GM21367 (cell line): ENCODE data around the gene SLC35D3.
"Not testable (repeated sequence)": the region's sequence is repeated elsewhere in the genome, so short reads cannot be mapped to it uniquely, and the experiment has no call there.

Experiments used
- ATAC-seq: cut with Tn5 transposase; IDR thresholded peaks from one replicate; pipeline ENCODE4 v1.9.1; 2021; ENCODE audit not compliant: unreplicated experiment

The SLC35D3 gene

DNA sequence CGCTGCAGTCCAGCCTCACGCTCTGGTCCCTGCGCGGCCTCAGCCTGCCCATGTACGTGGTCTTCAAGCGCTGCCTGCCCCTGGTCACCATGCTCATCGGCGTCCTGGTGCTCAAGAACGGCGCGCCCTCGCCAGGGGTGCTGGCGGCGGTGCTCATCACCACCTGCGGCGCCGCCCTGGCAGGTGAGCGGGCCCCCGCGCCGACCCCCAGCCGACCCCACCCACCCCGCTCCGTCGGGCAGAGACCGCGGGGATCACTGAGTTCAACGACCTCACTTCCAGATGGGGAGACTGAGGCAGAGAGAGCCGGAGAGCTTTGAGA lies 545 bp downstream of the SLC35D3 start:
- ATAC-seq = no peak

DNA sequence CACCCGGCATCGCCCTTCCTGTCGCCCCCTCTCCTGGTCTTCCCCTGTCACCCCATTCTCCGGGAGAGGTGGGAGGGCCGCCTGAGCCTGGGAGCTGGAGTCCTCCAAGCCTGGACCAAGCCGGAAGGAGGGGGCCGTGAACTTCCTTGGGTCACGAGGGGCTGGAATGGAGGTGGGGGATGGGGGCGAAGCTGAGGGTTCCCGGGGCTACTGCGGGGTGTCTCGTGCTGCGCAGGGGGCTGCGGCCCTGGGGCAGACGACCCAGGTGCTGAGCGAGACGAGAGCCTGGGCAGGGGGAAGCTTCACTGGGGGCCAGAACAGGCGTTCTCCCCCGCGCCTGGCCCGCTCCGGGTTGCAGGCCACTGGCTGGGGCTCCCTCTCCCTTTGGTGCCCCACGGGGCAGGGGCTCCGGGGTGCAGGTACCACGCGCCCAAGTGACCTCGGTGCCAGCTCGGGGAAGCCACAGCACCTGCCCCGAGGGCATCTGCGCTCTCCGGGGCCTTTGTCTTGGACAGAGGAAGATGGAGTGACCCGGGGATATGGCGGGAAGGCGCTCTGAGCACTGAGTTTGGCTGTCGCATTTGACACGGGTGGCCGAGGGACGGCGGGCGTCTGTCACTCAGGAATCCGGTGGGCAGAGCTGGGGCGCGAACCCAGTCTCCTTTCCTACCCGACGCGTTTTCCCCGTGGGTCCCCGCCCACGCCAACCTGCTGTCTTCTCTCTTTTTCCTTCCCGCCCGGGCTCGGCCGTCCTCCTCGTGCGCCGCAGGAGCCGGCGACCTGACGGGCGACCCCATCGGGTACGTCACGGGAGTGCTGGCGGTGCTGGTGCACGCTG lies 1.2 kb downstream of the SLC35D3 start:
- ATAC-seq = no peak

GRCh38 chr6:136923954-136924673 lies 2.0 kb downstream of the SLC35D3 start:
- no peak for ATAC-seq

DNA sequence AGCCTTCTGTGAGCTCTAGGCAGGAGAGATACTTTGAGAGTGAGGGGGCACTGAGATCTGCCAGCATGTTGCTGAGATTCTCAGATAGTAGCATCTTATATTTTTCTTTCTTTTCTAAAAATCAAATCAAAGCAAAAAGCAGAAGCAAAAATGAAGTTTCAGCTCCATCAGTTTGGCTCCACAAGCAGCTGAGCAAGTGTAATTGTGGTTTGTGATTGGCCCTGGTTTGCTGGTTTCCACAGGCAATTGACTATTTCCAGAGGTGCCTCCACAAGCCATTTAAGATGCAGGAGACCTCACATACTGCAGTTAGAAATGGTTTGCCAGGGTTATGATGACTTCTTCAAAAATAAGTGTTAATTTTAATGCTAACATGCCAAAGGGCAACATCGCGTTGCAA lies 4.3 kb downstream of the SLC35D3 start:
- ATAC-seq = no peak

DNA sequence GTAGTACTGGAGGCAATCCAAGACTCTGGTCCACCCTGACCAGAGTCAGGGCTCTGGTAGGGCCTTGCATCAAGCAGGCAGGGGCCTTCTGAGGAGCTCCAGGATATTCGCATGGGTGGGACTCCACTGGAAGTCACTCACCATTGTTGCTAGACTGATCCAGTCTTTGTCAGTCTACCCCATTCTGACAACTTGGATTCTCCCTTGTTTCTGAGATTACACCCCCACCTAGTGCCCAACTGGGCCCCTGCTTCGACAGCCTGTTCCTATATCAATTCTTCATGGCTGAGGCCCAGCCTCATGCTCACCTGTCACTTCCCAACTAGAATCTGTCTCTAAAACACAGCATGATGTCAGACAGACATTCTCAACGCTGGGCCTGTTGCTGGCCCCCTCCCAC lies 5.2 kb downstream of the SLC35D3 start:
- no peak for ATAC-seq

DNA sequence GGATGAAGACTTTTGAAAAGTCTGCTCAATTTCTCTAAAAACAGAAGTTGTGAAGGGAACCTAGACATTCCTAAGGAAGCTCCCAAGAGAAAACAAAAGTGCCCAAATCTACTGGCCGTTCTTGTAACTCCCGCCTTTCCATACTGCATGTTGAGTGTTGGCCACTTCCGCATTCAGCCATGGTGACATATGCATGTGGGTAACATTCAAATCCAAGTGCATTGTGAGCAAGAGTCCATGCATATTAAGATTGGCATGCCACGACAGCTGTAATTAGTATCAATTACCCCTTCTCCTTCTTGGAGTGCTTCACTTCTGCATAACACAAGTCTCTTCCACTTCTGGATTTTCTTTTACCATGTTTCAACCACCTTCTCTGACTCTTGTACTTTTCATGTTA lies 8.4 kb downstream of the SLC35D3 start:
- ATAC-seq = no peak

DNA sequence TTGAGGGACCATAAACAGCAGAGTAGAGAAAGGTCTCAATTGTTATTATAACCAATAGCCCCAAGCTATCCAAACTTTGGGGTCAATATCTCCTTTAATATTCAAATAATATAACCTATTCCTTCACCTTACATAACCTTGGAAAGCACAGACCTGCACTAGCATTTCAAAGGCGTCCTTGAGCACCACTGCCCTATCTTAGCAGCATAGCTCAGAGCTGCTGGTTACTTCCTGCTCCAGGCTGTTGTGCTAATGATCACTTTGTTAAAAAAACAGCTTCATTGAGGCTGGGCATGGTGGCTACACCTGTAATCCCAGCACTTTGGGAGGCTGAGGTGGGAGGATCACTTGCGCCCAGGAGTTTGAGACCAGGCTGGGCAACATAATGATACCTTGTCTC lies 10.5 kb downstream of the SLC35D3 start:
- ATAC-seq = no peak

GRCh38 chr6:136945072-136945471 lies 23.0 kb downstream of the SLC35D3 start:
- ATAC-seq = no peak

GRCh38 chr6:136945711-136946121 lies 23.6 kb downstream of the SLC35D3 start:
- ATAC-seq = no peak

- ATAC-seq = no peak
Measured at GRCh38 chr6:136947037-136947436, 24.9 kb downstream of the SLC35D3 start.

- not testable (repeated sequence) for ATAC-seq
Measured at GRCh38 chr6:136949957-136950356, 27.9 kb downstream of the SLC35D3 start.

DNA sequence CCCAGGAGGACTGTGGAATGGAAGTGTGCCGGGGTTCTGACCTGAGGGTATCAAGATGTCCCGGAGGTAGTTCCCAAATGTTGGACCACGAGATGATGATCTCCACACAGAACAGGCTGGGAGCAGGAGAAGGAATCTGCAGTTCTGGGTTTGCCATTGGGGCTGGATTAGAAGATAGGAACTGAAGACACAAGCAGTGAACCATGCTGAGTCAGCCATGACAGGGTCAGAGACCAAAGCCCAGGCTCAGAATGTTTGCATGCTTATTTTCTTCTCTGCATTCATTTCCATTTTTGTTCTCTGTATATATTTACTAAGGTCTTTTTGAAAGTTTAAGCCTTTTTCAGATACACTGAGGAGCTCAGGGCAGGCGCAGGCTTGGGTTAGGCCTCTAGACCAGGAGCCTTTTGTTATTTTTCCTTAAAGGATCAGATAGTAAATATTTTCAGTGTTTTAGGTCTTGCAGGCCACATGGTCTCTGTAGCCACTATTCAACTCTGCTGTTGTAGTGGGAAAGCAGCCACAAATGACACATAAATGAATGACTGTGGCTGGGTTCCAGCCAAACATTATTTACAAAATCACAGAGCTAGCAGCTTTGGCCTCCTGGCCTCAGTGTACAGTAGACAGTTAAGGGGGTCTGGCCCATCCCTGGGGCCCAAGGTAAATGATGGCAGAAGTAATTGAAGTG lies 28.5 kb downstream of the SLC35D3 start:
- no peak for ATAC-seq

DNA sequence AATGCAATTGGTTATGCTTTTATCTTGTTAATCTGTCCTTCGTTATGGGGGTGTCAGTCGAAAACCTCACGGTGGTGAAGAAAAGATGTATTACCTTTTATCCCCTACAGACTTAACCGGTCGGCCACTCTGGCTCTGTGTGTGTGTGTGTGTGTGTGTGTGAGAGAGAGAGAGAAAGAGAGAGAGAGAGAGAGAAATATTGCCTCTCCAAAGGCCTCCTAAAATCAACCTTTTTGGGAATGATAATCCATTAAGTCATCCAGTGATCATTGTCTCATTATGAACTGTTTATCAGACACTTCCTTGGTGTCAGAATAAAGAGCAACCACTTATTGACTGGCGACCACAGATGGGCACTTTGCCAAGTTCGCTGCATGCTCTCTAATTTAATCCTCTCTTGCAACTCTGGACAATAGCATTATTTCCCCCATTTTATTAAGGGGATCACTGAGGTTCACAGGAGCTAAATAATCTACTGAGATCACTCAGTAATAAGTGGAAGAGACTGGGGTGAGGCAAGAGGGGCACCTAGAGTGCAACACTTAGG lies 30.7 kb downstream of the SLC35D3 start:
- no peak for ATAC-seq

GRCh38 chr6:136955123-136955522 lies 33.0 kb downstream of the SLC35D3 start:
- no peak for ATAC-seq

GRCh38 chr6:136956590-136957544 lies 34.8 kb downstream of the SLC35D3 start:
- no peak for ATAC-seq

GRCh38 chr6:136958168-136958567 lies 36.1 kb downstream of the SLC35D3 start:
- ATAC-seq = no peak

DNA sequence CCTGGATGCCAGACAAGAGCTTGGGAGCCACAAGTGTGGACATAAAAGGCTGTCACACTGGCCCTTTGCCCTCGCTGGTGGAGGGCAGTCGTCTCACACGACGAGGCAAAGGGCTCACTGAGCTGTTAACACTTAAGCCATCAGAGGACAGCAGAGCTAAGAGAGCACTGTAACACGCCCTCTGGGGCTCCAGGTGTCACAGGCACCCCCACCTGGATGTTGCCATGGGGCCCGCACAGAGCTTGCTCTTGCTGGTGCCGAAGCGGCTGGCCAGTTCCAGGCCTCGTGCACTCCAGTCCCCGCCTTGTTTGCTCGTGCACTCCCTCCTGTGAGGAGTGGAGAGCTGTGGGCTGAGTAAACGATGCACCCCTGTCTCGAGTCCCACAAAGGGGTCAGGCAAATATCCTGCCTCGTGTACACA lies 37.4 kb downstream of the SLC35D3 start:
- ATAC-seq = no peak

DNA sequence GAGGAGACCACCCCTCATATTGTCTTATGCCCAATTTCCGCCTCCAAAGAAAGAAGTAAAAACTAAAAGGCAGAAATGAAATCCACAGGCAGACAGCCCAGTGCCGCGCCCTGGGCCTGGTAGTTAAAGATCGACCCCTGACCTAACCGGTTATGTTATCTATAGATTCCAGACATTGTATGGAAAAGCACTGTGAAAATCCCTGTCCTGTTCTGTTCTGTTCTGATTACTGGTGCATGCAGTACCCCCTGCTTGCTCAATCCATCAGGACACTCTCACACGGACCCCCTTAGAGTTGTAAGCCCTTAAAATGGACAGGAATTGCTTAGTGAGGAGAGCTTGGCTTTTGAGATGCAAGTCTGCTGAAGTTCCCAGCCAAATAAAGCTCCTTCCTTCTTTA lies 37.8 kb downstream of the SLC35D3 start:
- ATAC-seq = not testable (repeated sequence)

GRCh38 chr6:136960781-136961180 lies 38.7 kb downstream of the SLC35D3 start:
- no peak for ATAC-seq

DNA sequence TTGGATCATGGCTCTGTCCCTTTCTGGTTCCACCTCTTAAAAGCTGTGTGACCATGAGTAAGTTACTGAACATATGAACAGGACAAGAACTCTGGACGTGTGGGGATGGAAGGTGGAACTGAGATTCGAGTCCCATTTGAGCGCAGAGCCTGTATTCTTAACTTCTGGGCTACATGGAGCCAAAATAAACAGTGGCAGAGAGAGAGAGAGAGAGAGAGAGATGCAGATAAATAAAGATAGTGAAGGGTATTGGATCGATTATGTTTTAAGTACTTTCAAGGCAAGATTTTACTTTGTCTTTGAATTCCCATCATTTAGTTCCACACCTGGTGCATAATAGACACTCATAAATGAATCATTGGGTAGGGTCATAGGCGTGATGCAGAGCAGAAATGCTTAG lies 39.7 kb downstream of the SLC35D3 start:
- ATAC-seq = no peak

GRCh38 chr6:136962661-136963060 lies 40.6 kb downstream of the SLC35D3 start:
- ATAC-seq = no peak
